Stimulated activated CD4-positive, alpha-beta T cell treated with anti-CD3 and anti-CD28 coated beads, TNF-alpha, amount 100 ng/mL, for 24 hours (primary cell): ENCODE data around the gene MLF2.

Experiments
- DNase-seq, 3 experiments: peaks; one replicate each; pipeline ENCODE4 v3.0.0-alpha.2; 2020; ENCODE audit warnings: low read depth in 3 of 3

Gene MLF2, protein sequence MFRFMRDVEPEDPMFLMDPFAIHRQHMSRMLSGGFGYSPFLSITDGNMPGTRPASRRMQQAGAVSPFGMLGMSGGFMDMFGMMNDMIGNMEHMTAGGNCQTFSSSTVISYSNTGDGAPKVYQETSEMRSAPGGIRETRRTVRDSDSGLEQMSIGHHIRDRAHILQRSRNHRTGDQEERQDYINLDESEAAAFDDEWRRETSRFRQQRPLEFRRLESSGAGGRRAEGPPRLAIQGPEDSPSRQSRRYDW

DNA sequence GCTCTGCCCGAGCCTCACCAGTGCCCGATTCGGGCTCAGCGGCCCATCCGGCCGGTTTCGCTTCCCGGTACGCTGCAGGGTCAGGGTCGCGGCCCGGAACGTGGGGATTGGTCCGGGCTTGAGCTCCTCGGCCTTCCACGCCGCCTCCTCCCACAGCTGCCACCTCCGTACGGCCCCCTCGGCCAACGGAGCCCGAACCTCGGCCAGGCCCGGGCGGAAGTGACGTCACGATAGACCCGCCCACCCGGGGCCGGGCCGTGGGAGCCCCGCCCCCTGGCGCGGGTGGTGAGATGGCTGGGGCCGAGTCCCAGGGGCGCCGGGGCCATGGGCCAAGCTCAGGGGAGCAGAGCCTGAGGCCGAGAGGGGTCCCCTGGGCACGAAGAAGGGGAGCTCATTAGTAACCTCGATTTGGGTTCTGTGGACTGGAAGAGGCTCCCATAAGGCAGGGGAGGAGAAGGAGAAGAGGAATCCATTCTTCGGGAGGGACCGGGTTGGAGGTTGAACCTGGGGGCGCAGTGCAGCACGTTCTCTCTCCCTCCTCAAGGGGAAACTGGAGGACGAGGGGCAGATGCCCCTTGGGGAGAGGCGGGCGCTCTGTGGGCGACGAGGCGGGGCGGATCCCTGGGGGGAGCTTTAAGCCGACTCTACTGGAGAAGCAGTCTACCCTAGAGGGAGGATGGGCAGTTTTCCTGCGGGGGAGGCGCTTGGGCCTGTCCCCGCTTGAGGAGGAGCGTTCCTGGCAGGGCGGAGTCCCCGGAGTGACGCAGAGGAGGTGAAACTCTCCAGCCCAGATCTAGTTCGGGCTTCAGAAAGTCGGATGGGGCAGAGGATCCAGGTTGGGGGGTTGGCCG lies at the start of gene MLF2:
TSS of gene MLF2 (minus strand) at position 221 of the 851 bp plus-strand sequence. CDS start 807 bp downstream, outside the sequence.
- DNase-seq = peak; percentile 96 to 99 (median 96)

DNA sequence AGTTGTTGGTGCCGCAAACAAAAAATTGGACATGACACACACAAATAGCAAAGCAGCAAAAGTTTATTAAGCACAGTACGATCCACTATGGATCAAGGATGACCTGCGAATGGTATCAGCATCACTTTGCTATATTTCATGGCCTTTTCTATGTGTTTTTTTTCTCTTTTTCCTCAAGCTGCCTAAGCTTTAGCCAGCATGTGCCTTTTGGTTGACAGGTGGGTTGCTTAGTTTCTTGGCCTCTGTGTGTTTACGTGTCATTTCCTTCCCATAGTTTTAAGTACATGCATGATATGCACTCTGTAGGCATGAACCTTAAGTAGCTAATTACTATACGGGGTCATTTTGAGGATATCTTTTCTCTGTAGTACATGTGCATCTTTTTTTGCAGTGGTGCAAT lies 46.2 kb upstream of the MLF2 start:
- DNase-seq = no peak

DNA sequence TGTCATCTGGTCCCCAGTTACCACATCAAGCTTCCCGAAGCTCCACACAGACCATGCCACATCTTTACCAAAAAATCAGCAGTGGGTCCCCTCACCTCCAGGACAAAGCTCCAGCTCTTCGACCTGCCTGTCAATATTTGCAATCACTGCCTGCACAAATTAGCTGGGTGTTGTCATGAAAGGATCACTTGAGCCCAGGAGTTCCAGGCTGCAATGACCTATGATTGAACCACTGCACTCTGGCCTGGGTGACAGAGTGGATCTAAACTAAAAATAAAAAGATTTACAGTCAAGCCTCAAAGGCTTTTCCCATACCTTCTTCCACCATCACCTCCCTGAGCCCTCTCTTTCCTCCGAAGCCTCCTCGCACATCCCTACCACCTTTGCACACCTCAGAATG lies 43.6 kb upstream of the MLF2 start:
- no peak for DNase-seq

DNA sequence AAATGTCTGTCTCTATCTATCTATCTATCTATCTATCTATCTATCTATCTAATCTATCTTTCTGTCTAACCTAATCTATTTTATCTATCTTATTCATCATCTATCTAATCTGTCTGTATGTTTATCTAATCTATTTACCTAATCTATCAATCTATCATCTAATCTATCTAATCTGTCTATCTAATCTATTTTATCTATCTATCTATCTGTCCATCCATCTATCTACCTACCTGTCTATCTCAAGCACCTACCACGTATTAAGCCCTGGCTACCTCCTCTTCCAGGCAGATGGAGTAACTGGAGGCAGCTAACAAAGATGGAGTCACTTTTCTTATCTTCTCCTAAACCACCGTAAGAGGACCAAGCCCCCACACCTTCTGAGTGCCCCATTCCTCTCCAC lies 42.1 kb upstream of the MLF2 start:
- DNase-seq = no peak

DNA sequence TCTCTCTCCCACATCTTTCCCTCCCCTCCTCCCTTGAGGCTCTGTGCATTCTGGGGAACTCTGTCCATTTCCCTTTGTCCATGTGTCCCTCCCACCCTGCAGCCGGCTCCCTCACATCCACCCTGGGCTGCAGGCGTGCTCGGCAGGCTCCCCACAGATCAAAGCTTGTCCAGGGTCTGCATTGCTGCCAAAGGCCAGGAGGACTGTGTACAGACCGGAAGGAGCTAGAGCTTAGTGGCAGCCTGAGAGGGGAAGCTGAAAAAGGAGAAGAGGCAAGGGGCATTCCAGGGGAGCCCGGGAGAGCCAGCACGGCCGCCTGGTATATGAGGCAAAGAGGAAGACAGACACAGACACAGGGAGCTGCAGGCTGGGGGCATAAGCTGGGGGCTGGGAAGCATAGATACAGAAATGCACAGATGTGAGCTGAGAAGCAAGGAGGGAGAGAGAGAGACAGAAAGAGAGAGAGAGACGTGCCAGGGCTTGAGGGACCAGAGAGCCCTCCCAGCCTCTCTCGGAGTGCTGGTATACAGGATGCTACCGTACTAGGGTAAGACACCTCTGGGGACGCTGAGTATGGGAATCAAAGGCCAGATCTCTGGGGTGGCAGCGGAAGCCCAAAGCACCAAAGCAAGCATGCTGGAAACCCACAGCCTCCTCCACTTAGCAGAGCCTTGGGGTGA lies 39.7 kb upstream of the MLF2 start:
- DNase-seq = no peak

DNA sequence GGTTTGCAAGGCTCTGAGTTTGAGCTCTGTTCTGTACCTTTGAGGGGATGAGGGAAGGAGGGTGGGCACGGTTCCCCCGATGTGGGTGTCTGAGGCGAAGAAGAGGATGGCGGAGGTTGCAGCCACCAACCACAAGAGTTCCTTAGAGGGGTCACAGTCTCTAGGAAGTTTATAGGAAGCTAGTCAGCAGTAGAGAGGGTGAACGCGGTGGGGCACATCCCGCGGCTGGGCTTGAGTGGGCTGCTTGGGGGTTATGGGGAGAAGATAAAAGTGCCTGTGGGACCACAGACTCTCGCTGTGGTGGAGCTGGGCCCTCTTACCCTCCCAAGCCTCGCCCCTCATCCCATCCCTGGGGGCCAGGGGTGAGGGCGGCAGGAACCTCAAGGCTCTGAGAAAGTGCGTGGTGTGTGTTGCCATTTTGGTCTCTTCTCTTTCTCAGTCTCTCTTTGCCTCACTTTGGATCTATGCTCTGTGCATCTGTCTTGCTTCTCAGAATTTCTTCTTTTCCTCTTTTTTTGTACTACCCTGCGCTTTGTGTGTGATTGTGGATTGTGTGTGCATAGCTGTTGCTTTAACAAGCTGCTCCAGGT lies 39.1 kb upstream of the MLF2 start:
- DNase-seq = no peak

DNA sequence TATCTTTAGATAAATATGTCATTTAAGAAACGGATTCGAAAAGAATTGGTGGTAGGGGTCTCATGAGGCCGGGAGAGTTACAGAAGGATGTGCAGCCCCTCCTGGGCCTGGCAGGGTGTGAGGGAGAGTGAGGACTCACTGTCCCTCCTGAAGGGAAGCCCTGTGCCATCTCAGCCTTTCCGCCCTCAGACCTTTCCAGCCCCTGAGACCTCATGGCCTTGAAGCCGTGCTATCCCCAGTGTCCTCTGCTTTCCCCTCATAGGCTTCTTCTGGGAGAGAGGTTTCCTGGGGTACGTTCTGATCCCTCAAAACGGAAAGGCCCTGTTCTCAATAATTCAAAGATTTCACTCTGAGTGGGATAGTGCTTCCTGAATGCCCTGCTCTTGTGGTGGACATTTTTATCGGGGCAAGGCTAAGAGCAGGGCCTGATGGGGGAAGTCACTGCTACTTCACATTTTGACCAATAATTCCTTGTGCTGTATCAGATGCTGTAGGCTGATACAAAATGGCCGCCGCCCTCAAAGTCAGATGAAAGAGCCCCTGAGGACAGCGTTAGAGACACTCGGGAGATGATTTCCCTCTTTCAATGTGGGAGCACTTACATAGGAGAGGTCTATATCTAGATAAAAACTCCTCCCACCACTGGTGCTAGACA lies 37.7 kb upstream of the MLF2 start:
- no peak for DNase-seq

DNA sequence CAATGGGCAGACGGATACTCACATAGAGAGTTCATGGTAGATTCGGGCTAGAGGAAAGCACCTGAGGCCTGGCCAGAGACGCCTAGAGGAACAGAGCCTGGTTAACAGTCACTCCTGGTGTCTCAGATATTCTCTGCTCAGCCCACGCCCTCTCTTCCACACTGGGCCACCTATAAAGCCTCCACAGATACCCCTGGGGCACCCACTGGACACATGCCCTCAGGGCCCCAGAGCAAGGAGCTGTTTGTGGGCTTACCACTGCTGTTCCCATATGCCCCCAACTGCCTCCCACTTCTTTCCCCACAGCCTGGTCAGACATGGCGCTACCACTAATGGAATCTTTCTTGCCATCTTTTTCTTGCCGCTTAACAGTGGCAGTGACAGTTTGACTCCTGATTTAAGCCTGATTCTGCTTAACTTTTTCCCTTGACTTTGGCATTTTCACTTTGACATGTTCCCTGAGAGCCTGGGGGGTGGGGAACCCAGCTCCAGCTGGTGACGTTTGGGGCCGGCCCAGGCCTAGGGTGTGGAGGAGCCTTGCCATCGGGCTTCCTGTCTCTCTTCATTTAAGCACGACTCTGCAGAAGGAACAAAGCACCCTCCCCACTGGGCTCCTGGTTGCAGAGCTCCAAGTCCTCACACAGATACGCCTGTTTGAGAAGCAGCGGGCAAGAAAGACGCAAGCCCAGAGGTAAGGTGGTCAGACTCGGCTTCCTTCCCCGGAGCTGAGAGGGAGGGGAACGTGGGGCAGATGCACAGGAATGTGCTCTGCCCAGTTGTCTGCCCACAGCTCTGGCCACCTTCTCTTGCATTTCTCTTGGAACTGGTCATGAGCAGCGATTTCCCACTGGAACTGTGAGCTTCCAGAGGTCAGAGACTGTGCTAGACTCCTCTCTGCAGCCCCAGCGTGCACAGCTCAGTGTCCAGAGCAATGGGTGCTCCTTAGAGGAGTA lies 36.3 kb upstream of the MLF2 start, which contains the start of gene CD4:
TSS of gene CD4 (plus strand) at position 557 of the 953 bp plus-strand sequence. CDS start 10,611 bp downstream, outside the sequence.
- peak; percentile 56 to 89 (median 74) for DNase-seq

DNA sequence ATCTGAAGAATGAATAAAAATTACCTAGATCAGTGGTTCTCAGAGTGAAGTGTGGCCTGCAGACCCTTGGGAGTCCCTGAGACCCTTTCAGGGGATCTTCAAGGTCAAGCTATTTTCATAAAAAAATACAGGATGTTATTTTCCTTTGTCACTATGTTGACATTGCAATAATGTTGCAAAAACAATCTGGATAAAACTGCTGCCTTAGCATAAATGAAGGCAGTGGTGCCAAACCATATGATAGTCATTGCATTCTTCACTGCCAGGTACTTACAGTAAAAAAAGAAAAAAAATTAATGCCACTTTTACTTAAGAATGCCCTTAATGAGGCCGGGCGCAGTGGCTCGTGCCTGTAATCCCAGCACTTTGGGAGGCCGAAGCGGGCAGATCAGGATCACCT lies 34.4 kb upstream of the MLF2 start:
- DNase-seq = no peak

DNA sequence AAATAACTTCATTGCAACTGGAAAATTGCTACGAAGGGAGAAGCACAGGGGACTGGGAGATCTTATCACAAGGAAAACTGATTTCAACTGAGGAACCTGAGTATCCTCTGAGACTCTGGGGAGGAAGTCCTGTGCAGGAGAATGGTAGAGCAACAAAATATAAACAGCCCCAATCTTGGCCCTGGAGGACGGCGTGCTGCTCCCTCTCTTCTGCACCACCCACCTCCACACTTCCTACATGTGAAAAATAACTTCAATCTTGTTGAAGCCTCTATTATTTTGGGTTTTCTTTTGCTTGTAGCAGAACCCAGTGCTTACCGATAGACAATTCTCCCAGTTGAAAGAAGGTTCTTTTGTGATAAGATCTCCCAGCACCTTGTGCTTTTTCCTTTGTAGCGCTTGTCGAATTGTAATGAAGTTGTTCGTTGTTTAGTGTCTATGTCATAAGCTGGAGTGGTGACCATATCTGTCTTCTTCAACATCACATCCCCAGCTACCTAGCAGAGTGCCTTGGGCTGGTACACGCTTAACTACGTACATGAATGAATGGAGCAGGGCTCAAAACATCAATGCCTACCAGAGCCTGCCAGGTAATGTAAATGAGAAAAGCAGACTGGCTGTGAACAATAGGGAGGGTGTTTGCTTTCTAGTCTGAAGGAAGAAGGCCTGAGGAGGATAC lies 33.6 kb upstream of the MLF2 start:
- no peak for DNase-seq

DNA sequence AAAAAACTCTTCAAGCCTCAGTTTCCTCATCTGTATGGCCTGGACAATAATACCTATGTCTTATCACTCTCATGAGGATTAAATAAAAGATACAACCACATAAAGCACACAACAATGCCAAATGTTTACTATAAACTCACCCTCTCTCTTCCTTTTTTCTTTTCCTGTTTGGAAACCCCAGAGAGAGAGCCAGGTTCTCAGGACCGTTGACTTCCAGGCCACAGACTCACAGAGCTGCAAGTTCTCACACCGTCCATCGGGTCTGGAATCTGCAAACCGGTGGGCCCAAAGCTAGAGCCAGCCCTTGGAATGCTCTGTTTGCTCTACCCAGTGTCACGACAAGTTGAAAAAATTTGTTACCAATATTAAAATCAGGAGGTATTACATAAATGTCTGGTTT lies 31.8 kb upstream of the MLF2 start:
- DNase-seq = no peak

DNA sequence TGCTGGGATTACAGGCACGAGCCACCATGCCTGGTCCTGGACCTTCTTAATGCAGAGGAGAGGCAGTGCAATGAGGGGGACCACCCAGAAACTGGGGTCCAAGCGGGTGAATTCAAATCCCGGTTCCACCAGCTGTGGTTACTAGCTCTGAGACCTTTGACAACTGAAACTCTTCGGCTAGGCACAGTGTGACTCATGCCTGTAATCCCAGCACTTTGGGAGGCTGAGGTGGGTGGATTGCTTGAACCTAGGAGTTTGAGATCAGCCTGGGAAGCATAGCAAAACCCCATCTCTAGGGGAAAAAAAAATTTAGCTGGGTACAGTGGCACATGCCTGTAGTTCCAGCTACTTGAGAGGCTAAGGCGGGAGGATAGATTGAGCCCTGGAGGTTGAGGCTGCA lies 31.4 kb upstream of the MLF2 start:
- no peak for DNase-seq

DNA sequence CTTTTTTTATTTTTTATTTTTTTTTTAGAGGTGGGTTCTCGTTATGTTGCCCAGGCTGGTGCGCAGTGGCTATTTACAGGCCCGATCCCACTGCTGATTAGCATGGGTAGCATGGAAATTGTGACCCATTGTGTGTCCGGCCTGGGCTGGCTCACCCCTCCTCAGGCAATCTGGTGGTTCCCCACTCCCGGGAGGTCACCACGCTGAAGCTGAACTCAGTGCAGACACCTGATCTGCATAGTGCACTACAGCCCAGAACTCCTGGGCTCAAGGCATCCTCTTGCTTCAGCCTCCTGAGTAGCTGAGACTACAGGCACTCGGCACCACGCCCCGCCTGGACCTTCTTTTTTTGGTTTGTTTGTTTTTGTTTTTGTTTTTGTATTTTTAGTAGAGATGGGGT lies 30.9 kb upstream of the MLF2 start:
- no peak for DNase-seq

DNA sequence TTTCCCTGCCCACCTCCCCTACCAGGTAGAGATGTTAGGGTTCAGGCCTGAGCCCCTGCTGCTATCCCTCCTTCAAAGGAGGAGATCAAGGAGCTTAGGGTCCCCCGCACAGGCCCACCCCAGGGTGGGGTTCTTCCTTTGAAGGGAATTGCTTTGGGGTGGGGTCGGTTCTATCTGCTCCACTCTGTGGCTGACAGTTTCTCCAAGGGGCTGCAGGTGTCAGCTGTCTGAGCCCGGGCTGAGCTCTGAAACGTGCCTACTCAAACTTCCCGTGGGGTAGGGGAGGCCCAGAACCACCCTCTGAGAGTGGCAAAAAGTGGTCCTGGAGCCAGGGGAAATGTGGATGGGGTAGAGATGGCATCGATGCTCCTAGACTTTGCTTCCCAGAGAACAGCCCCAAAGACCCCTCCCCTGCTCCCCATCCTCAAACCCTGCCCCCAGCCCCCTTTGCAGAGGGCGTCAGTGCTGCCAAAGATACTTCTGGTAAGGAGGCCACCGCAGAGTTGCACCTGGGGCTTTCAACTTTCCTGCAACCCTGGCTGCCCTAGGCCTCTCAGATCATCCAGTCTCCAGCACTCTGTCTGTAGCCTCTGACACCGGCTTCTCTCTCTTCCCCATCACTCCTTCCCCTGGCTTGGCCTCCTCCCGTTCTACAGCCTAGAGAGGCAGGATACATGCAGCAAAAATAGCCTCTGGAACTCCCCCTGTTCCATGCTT lies 30.1 kb upstream of the MLF2 start:
- no peak for DNase-seq

DNA sequence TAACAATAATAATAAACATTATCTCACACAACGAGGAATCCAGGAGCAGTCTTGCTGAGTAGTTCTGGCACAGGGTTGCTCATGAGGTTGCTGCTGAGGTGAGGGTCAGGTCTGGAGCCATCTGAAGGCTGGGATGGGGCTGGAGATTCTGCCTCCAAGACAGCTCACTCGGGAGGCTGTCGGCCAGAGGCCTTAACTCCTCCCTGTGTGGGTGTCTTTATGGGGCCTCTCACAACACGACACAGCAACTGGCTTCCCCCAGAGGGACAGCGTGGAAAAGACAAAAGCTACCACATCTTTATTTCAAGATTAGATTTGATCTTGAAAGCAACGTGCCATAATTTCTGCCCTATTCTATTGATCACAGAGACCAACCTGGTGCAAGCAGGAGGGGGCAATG lies 29.2 kb upstream of the MLF2 start:
- no peak for DNase-seq

DNA sequence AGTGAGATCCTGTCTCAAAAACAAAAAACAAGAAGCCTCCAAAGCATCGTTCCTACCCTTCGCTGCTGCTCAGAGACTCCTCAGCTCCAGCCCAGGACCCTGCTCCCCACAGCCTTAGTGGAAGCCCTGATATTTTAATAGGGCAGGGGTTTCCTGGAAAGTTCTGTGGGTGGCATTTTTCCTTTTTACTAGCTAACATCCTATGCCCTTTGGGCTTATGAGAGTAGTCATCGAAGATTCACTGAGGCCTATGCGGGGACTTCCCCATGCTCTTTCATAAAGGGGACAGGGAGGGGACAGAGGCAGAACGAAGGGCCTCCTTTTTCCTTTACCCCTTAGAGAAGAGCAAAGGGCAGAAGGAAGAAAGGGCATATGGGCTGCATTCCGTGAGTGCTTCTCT lies 27.6 kb upstream of the MLF2 start:
- no peak for DNase-seq

DNA sequence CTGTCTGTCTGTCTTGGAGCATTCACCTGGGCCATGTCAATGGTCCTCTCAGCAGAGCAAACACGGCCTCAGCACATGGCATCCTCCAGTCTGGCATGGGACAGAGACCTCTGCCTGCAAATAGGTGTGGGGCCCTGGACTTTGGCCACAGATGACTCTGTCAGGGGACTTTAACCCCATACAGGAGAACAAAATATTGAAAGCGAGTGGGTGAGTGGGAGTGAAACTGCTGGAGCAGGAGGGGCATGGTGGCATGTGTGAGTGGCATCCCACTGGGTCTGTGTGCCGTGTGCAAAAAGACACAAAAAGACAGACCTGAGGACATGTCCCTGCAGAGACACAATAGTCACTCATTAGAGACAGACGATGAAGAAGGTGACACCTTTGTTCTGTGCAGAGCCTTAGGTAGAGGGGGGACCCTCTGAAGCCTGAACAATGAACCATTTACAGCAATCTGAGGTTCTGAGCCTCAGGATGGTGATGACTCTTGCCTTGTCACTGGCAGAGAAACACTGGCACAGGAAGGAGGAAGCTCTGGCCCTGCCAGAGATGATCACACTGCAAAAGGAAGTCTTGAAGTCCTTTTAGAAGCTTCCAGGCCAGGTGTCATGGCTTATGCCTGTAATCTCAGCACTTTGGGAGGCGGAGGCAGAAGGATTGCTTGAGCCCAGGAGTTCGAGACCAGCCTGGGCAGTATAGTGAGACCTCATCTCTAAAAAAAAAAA lies 26.9 kb upstream of the MLF2 start:
- no peak for DNase-seq
